Renal cortex interstitium (tissue), 11 donors: ENCODE measurements around the gene SVOPL. TPM values are rescaled to one million over a fixed set of nuclear protein-coding genes. Genes with fewer than 3 reads are reported as not detected.
"Not testable (repeated sequence)": the region's sequence is repeated elsewhere in the genome, so short reads cannot be mapped to it uniquely, and the experiment has no call there.

Source experiments
- DNase-seq, 11 donors: peaks; one replicate each; pipeline ENCODE4 v3.0.0-alpha.2; 2013; ENCODE audit warnings: low read depth in 9 of 11, low spot score in 4 of 11; ENCODE audit errors: extremely low read depth in 1 of 11
- polyA plus RNA-seq, 3 donors: library from polyadenylated mRNA; unstranded; fragments of 120-200 nt; gene quantifications; one replicate each; pipeline ENCODE4 v1.2.1, GENCODE V29; 2013; ENCODE audit not compliant: insufficient read length in 3 of 3

The SVOPL gene
- polyA plus RNA-seq, 3 donors: 3.1 to 4.4 (median 3.5) TPM

- DNase-seq: no peak
These were observed 11.5 kb upstream of the SVOPL start for GRCh38 chr7:138712652-138713051.

- peak in 2 of 11 donors; percentile 21 to 32 for DNase-seq
These were observed 9.6 kb upstream of the SVOPL start for GRCh38 chr7:138710536-138711385.

DNA sequence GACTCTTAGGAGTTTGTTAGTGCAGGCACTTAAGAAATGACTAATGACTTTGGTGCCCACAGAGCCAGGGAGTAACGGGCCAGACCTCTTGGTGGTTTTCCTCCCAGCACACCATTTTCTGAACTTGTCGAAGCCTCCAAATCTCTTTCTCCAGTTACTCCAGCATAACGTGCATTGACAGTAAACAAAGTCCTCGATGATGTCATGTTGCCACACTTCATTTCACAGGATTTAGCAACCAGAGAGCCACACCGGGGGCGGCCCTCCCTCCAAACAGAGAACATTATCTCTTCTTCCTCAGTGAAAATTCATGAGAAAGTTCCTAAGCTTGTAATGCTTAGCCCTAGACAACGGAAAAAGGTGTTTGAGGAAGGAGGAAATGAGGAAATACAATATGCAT lies 4.0 kb upstream of the SVOPL start:
- no peak for DNase-seq

DNA sequence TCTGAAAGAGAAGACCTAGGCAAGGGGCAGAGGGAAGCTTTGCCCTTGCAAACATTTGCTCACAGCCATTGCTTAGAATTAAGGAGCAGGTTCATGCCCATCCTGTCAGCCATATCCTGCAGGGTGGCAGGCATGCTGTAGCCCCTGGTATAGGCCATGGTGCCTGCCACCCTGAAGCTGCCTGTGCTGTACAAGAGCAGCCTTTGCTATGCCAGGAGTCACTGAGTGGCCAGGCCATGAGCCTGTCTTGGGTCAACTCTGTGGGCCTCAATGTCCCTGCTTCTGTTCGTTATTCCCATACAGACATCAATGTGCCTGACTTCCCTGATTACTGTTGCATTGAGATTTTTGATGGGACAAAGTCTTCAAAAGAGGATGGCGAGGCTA lies 368 bp upstream of the SVOPL start:
- DNase-seq: no peak

DNA sequence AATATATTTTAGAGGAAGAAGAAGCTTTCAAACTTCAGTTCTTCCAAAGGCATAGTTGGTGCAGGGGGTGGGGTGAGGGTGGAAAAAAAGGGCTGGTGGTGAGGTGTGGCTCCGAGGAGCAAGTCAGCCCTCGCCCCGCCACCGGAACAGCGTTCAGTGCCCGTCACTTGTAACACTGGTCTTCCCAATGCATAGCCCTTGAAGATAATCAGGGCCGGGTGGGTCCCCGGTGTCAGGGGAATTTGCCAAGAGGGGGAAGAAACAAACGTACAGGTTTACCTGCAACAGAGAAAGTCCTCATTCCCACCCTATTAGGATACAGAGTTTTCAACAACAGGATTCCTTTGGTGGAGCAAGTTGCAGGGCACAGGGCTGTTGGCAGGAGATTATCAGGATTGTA lies 1.5 kb downstream of the SVOPL start:
- DNase-seq: no peak

DNA sequence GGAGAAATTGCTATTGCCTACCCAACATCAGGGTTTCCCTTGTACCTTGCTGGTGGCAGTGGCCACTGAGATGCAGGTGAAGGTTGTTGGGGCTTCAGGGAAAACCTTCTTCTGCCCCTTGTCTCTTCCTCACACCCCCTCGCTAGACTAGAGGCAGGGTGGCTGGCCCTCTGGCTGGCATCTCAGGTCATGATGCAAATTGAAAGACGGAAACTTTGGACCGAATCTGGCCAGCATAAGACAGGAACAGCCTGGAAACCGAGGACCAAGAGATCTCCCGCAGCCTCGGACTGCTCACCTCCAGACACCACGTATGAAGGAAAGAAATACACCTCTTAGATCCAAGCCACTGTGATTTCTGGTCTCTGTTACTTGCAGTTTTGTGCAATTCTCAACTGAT lies 2.9 kb downstream of the SVOPL start:
- no peak for DNase-seq

DNA sequence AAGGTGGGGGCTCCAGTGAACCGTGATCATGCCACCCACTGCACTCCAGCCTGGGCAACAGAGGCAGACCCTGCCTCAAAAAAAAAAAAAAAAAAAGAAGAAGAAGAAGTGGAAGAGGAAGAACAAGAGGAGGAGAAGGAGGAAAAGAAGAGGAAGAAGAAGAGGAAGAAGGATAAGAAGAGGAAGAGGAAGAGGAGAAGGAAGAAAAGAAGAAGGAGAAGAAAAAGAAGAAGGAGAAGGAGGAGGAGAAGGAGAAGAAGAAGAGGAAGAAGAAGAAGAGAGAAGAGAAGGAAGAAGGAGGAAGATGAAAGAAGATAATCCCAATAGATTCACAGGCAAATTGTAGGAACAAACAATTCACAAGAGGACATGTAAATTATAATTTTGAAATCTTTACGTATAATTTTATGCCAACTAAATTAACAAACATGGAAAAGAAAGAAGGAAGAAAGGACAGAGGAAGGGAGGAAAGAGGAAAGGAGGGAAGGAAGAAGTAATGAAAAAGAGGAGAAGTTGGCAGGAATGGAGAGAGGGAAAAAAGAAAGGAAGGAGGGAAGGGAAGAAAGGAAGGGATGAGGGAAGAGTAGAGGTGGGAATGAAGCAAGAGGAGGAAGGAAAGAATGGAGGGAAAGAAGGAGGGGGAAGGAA lies 3.5 kb downstream of the SVOPL start:
- DNase-seq: no peak

DNA sequence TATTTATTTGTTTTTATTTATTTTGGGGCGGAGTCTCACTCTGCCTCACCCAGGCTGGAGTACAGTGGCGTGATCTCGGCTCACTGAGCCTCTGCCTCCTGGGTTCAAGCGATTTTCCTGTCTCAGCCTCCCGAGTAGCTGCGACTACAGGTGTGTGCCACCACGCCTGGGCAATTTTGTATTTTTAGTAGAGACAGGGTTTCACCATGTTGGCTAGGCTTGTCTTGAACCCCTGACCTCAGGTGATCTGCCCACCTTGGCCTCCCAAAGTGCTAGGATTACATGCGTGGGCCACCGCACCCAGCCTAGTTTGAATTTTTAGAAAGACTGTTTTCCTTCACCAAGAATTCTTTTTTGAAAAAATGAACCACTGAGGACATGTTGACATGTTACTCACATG lies 5.4 kb downstream of the SVOPL start:
- DNase-seq: not testable (repeated sequence)

DNA sequence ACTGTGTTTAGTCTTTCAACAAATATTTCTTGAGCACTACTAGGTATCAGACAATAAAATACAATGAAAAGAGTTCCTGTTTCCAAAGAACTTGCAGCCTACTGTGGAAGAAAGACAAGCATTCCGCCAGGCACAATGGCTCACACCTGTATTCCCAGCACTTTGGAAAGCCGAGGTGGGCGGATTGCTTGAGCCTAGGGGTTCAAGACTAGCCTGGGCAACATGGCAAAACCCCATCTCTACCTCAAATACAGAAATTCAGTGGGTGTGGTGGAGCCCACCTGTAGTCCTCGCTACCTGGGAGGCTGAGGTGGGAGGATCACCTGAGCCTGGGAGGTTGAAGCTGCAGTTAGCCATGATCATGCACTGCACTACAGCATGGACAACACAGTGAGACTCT lies 6.1 kb downstream of the SVOPL start:
- no peak for DNase-seq

- peak in 4 of 11 donors; percentile 15 to 48 (median 35) for DNase-seq
These were observed 10.0 kb downstream of the SVOPL start for GRCh38 chr7:138691178-138691577.

DNA sequence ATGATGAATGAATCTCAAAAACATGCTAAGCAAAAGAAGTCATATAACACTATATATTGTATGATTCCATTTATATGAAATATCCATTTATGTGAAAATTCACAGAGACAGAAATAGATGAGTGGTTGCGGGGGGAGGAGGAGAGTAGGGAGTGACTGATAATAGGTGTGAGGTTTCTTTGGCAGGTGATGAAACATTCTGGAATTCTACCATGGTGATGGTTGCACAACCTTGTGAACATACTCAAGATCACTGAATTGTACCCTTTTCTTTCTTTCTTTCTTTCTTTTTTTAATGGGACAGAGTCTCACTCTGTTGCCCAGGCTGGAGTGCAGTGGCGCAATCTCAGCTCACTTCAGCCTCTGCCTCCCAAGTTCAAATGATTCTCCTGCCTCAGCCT lies 10.7 kb downstream of the SVOPL start:
- no peak for DNase-seq

- DNase-seq: not testable (repeated sequence)
These were observed 13.1 kb downstream of the SVOPL start for GRCh38 chr7:138688037-138688436.

DNA sequence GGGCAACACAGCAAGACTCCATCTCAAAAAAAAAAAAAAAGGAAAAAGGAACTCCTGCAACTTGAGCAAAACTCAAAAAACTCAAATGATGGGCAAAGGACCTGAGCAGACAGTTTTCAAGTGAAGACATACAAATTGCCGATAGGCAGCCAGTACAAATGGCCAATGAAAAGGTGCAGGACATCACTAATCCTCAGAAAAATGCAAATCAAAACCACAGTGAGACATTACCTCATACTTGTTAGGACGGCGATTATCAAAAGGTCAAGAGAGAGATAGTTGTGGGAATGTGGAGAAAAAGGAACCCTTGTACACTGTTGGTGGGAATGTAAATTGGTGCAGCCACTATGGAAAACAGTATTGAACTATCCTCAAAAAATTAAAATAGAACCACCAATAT lies 16.8 kb downstream of the SVOPL start:
- no peak for DNase-seq

- no peak for DNase-seq
These were observed 21.4 kb downstream of the SVOPL start for GRCh38 chr7:138679793-138680192.

DNA sequence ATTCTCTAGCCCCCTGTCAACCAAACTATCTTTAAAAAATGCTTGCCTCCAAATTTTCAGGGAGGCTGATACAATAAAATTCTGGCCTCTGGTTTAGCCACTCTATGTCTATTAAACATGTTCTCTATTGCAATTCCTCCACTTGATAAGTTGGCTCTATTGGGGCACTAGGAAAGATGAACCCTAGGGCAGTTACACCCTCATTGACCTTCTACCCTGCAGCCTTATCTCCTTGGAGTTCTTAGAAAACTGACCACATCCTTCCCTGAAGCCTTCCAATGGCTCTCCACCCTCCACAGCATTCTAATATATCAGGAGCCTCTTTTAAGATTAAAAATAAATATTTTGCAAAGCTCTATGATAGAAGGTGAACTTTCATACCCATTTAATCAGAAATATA lies 30.6 kb downstream of the SVOPL start:
- DNase-seq: no peak

GRCh38 chr7:138669364-138669763 lies 31.8 kb downstream of the SVOPL start:
- no peak for DNase-seq

DNA sequence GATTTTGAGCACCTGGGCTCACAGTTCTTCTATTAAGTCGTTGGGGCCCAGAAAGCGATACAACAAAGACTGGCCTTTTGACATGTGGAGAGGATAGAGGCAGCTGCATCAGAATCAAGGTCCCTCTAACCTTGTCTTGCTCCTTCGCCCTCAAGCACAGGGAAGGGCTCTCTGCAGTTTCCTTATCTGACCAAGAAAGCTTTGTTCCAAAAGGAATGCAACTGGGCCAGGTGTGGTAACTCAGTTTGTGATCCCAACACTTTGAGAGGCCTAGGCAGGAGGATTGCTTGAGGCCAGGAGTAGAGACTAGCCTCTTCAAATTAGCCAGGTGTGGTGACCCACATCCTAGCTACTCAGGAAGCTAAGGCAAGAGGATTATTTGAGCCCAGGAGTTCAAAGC lies 32.2 kb downstream of the SVOPL start:
- DNase-seq: no peak

GRCh38 chr7:138668229-138668596 lies 32.9 kb downstream of the SVOPL start:
- no peak for DNase-seq

DNA sequence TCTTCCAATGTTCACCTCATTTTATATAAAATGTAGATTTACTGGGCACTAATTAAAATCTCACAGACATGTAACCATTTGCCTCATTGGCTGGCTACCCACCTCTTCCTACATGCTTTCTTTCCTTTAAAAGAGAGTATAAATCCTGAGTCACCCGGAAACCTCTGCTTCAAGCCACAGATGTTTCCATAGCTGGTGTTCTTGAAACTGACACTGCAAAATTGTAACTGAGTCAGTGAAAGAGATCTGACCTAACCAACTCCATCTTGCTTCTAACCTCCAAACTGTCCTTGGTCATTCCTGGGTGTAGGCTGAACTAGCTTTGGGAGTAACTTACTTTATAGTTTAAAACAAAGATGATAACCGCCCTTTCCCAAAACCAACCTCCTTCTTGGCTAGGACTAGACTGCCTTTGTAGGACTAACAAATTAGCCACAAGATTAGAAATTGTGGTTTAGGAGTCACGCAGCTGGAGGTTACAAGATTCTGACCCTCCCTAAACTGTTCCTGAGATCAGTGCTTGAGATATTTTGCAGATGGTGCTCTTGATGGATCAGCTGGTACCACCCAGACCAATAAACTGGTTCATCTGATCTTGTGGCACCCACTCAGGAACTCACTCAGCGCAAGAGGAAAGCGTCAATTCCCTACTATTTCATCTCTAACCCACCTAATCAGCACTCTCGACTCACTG lies 33.5 kb downstream of the SVOPL start:
- DNase-seq: no peak

GRCh38 chr7:138666385-138666784 lies 34.8 kb downstream of the SVOPL start:
- peak in 6 of 11 donors; percentile 38 to 60 (median 48) for DNase-seq
